ENCODE results near the gene ADPRH. TPM values are rescaled to one million over a fixed set of nuclear protein-coding genes. Genes with fewer than 3 reads are reported as not detected.

ADPRH gene
- total RNA-seq, 4 donors from 2014 or later, result 9.5 to 17.7 (median 13.0) TPM

DNA sequence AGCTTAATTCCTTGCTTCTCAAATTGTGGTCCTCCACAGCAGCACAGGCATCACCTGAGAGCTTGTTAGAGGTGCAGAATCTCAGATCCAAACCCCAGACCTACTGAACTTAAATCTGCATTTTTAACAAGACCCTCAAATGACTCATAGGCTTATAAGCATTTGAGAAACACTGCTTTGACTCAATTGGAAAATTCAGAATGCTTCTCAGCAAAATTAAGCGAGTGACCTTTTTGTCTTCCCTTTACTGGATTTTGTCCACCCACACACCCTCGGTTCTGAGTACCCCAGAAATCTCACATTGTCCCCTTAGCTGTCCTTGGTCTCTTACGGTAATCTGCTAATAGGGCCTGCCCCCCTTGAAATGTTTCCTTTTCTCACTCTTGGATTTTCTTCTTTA lies 37.7 kb upstream of the ADPRH start:
- no peak for TF ChIP-seq CTCF (IDR thresholded peaks at IDR 0.05; ENCODE audit: low read depth)

DNA sequence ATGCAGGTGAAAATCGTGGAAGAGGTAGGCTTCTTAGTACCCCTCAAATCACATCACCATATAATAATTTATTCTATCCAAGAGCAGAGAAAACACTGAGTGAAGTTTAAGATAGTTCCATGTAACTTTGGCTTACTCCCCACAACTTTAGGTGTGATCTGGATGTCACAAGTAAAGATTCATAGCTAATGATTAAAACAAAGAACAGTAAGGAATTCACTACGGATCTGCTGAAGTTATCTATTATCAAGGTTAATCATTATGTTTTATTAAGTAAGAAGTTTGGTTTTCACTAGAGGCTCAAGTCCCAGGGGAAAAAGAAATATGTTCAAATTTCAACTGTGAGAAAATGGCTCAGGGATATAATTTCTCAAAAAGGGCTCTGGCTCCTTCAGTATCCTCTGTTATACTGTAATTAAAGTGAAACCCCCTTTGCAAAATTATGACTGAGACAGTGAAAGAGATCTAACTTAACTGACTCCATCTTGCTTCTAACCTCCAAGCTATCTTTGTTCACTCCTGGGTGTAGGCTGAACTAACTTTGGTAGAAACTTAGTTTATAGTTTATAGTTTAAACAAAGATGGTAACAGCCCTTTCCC lies 37.0 kb upstream of the ADPRH start:
- no peak for TF ChIP-seq CTCF (IDR thresholded peaks at IDR 0.05; ENCODE audit: low read depth)

DNA sequence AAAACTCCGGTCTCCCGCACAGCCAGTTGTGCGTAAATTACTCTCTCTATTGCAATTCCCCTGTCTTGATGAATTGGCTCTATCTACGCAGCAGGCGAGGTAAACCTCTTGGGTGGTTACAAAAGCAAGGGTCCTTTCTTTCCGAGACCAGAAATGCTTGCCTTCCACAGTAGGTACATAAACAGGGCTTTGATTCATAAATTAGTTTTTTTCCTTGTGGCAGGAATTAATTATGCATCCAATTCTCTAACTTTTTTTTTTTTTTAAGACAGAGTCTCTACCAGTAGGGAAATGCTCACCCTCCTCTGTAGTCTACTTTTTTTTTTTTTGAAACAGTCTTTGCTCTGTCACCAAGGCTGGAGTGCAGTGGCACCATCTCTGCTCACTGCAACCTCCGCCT lies 36.1 kb upstream of the ADPRH start:
- TF ChIP-seq CTCF (IDR thresholded peaks at IDR 0.05; ENCODE audit: low read depth), result no peak

DNA sequence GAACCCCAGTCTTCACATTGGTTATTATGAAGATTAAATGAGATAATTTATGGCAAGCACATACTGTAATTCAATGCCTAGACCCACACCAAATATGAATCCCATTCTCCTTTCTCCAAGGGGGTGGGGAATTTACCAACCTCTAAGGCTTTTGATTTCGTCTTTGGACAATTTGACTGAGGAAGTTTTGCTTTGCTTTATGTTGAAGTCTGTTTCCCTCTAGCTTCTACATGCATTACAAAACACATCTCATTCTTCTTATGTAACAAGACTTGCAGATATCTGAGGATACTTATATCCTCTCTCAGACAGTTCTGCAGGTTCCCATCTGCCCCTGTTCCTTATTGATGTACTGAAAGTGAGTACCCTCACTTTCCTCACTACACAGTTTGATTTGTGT lies 32.1 kb upstream of the ADPRH start:
- TF ChIP-seq CTCF (IDR thresholded peaks at IDR 0.05; ENCODE audit: low read depth), result no peak

DNA sequence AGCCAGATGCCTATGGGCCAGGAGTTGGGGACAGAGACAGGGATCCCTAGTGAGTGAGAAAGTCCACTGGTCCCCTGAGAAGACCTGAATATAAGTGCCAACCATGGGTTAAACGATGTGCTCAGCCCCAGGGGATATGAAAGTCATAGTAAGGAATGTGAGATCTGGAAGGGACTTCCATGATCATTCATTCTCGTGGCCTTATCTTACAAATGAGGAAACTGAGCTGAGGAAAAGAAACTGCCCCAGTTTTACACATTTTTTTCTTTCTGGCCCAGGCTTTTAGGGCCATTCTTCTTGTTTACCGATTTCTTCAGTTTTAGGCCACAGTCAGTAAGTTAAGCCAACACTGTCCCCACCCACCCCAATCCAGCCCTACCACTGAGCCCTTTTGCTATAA lies 31.0 kb upstream of the ADPRH start:
- TF ChIP-seq CTCF (IDR thresholded peaks at IDR 0.05; ENCODE audit: low read depth), result no peak

DNA sequence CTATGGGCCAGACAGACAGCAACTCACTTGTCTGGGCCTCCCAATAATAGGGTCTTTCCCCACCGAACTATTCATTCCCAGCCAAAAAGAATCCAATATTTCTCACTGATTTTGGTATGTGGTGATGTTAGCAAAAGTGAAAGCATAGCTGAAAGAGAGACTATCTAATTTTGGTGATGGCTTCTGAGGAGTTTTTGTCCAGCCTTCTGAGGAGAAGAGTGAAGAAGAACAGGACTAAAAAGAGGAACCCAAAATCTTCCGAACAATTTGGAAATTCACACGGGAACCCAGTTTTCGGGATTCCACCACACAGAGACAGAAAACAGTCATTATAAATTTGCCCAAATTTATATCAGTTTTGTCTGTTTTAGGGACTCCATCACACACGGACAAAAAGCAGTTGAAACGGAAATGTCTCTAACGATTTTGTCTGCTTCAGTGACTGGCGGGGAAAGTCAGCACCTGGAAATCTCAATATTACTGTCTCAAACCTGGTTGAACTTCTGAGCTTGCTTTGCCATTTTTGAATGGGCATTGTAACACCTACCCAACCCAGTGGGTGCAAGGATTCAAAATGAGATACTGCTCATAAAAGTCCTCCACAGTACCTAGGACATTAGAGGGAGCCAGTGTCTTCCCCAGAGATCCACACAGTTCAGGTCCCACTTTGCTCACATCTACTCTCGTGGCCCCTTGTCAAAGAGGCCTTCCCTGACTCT lies 28.9 kb upstream of the ADPRH start:
- TF ChIP-seq CTCF (IDR thresholded peaks at IDR 0.05; ENCODE audit: low read depth), result no peak

DNA sequence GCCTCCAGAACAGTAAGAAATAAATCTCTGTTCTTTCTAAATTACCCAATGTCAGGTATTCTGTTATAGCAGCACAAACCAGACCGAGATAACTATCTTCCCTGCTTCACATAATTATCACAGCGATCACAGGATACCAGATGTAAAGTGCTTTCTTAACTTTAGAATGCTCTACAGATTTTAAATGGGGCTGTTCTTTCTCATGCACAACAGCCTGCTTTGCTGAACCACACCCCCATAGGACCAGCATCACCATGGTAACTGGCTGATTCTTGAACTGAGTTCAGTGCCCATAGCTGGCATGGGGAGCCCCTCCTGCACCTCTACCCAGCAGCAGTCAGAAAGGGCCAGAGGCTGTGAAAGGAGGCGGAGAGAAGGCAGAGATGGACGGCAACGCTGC lies 27.7 kb upstream of the ADPRH start:
- no peak for TF ChIP-seq CTCF (IDR thresholded peaks at IDR 0.05; ENCODE audit: low read depth)

Measured in subcutaneous adipose tissue (tissue), 4 donors.